NB4 (cell line): ENCODE results near the gene CSRP2.

Experiments
- CTCF ChIP-seq: IDR thresholded peaks from one replicate; pipeline ENCODE4 v1.5.1; 2012; ENCODE audit warnings: low read depth, low read length
- MAX ChIP-seq: IDR thresholded peaks from 2 replicates; pipeline ENCODE4 v1.6.1; 2011; ENCODE audit warnings: low read depth, low read length
- MYC ChIP-seq: IDR thresholded peaks from 2 replicates; pipeline ENCODE4 v1.6.1; 2011; ENCODE audit warnings: low read depth, low read length
- POLR2A ChIP-seq: IDR thresholded peaks from 2 replicates; pipeline ENCODE4 v1.6.1; 2011; ENCODE audit warnings: mild to moderate bottlenecking; ENCODE audit not compliant: insufficient read length; ENCODE audit errors: extremely low read depth

GRCh38 chr12:76915361-76916169 lies 36.7 kb upstream of the CSRP2 start:
- no peak for TF ChIP-seq CTCF
- no peak for TF ChIP-seq POLR2A
- TF ChIP-seq MYC: no peak
- no peak for TF ChIP-seq MAX
